K562 (cell line): ENCODE data around the gene PLEKHM2. TPM values are rescaled to one million over a fixed set of nuclear protein-coding genes. Genes with fewer than 3 reads are reported as not detected.

Experiments used
- ATAC-seq: fragments of 200-7000 bp; cut with Tn5 transposase; 3 replicates; pipeline ENCODE4 v1.9.1; 2020; ENCODE audit warnings: moderate library complexity
- BruUV-seq: library from RNA; stranded (reverse); fragments of 400-500 nt; replicated peaks from 2 replicates; lab custom pipeline; 2021; lab: Mats Ljungman, UMichigan
- CTCF ChIA-PET: fragments of 300-600 bp; formaldehyde crosslinking; extraction: SDS; loops from one replicate; lab custom pipeline; 2021; ENCODE audit warnings: low intra/inter-chr PET ratio; lab: Yijun Ruan, JAX
- POLR2A ChIA-PET: fragments of 300-600, 350-650 bp; sonication (Branson Sonifier 250); formaldehyde crosslinking; extraction: SDS; loops from one replicate; lab custom pipeline; 2021; ENCODE audit warnings: antibody characterized with exemption, inconsistent platforms; lab: Yijun Ruan, JAX
- DNase-seq, 4 experiments: peaks; one replicate each; pipeline versions ENCODE4 v3.0.0 to v3.0.0-alpha.2; 2011 to 2018; ENCODE audit warnings: low spot score in 3 of 4, mixed read lengths in 3 of 4; ENCODE audit errors: extremely low read depth in 1 of 4
- FAIRE-seq: peaks from 2 replicates; lab custom pipeline; 2011; peaks lifted over from hg19 to GRCh38; lab: Jason Lieb, UNC
- H2AFZ ChIP-seq: 2 replicates; pipeline ENCODE4 v1.6.0; 2011; ENCODE audit warnings: low read depth, low read length, control low read depth, inconsistent platforms
- H3K27ac ChIP-seq: fragments of 200-600 bp; 3 replicates; pipeline ENCODE4 v1.8.0; 2011; ENCODE audit warnings: low read depth, mild to moderate bottlenecking, control low read depth, inconsistent platforms, low read length, moderate library complexity, mixed read lengths; ENCODE audit errors: extremely low read depth
- H3K27me3 ChIP-seq, 2 experiments: fragments of 300-600 bp in 1 of 2; 2 replicates in 1 of 2; 3 replicates in 1 of 2; pipeline versions ENCODE4 v1.6.0 to v1.8.0; 2011; ENCODE audit warnings: inconsistent platforms in 2 of 2, low read length in 2 of 2, mild to moderate bottlenecking in 1 of 2, mixed read lengths in 1 of 2, moderate library complexity in 1 of 2; ENCODE audit not compliant: control insufficient read depth in 2 of 2, insufficient read depth in 2 of 2
- H3K36me3 ChIP-seq: fragments of 300-600 bp; 3 replicates; pipeline ENCODE4 v1.8.0; 2011; ENCODE audit warnings: mild to moderate bottlenecking, low read length, inconsistent platforms; ENCODE audit not compliant: control insufficient read depth, insufficient read depth
- H3K4me1 ChIP-seq, 2 experiments: fragments of 200-600 bp in 1 of 2; replicated peaks in 1 of 2; 2 replicates in 1 of 2; 3 replicates in 1 of 2; pipeline versions ENCODE4 v1.5.1 to v1.8.0; 2011; ENCODE audit warnings: inconsistent platforms in 2 of 2, low read length in 2 of 2, mild to moderate bottlenecking in 1 of 2, mixed read lengths in 1 of 2, moderate library complexity in 1 of 2; ENCODE audit not compliant: control insufficient read depth in 2 of 2, insufficient read depth in 2 of 2
- H3K4me2 ChIP-seq: 2 replicates; pipeline ENCODE4 v1.6.1; 2011; ENCODE audit warnings: low read length, control low read depth, inconsistent platforms, mixed read lengths; ENCODE audit not compliant: insufficient read depth
- H3K4me3 ChIP-seq: fragments of 200-600 bp; sonication (generic), shearing (Covaris generic); 2 replicates; pipeline ENCODE4 v1.5.1; 2016; ENCODE audit warnings: control low read depth, inconsistent platforms
- H3K79me2 ChIP-seq: fragments of 200-600 bp; 3 replicates; pipeline ENCODE4 v1.8.0; 2011; ENCODE audit warnings: low read length, inconsistent platforms; ENCODE audit not compliant: control insufficient read depth, insufficient read depth
- H3K9ac ChIP-seq, 2 experiments: 2 replicates each; pipeline versions ENCODE4 v1.6.0 to v1.6.1; 2011; ENCODE audit warnings: low read depth in 2 of 2, low read length in 2 of 2, control low read depth in 1 of 2, inconsistent platforms in 1 of 2, mild to moderate bottlenecking in 1 of 2, mixed read lengths in 1 of 2; ENCODE audit not compliant: insufficient read depth in 1 of 2
- H3K9me1 ChIP-seq: one replicate; pipeline ENCODE4 v1.6.0; 2011; ENCODE audit warnings: inconsistent platforms, mild to moderate bottlenecking, low read length, moderate library complexity; ENCODE audit not compliant: control insufficient read depth, insufficient read depth
- H3K9me3 ChIP-seq: replicated peaks from 2 replicates; pipeline ENCODE4 v1.5.1; 2011; ENCODE audit warnings: low read depth, low read length, inconsistent platforms; ENCODE audit not compliant: control insufficient read depth, insufficient read depth
- H4K20me1 ChIP-seq: replicated peaks from 2 replicates; pipeline ENCODE4 v1.6.1; 2011; ENCODE audit warnings: low read length, inconsistent platforms, mixed read lengths; ENCODE audit not compliant: control insufficient read depth, insufficient read depth
- CGGBP1 ChIP-seq: fragments of 250-450 bp; sonication (Bioruptor Pico); IDR thresholded peaks from 2 replicates; pipeline ENCODE4 v1.9.0; 2021; ENCODE audit warnings: mild to moderate bottlenecking
- CHCHD3 ChIP-seq: fragments of 250-450 bp; sonication (Bioruptor Pico); IDR thresholded peaks from 2 replicates; pipeline ENCODE4 v2.1.2; 2022; ENCODE audit warnings: mild to moderate bottlenecking
- ELK1 ChIP-seq: sonication (generic); formaldehyde crosslinking; IDR thresholded peaks from 2 replicates; pipeline ENCODE4 v1.8.1; 2022; ENCODE audit warnings: missing genetic modification reagents
- HDAC1 ChIP-seq, 2 experiments: fragments of 450-650 bp; IDR thresholded peaks; 2 replicates each; pipeline ENCODE4 v1.6.1; 2016 to 2017; ENCODE audit warnings: inconsistent platforms in 1 of 2, mild to moderate bottlenecking in 1 of 2, moderate library complexity in 1 of 2
- KAT2B ChIP-seq: IDR thresholded peaks from one replicate; pipeline ENCODE4 v1.6.1; 2012; ENCODE audit warnings: low read depth, mild to moderate bottlenecking, control low read depth, inconsistent platforms, low read length, moderate library complexity
- OTX1 ChIP-seq: fragments of 450-650 bp; formaldehyde crosslinking; IDR thresholded peaks from 2 replicates; pipeline ENCODE4 v1.4.0; 2022; ENCODE audit warnings: mild to moderate bottlenecking
- POLR2B ChIP-seq: fragments of 450-650 bp; IDR thresholded peaks from 2 replicates; pipeline ENCODE4 v1.6.1; 2018; ENCODE audit warnings: low read depth; ENCODE audit not compliant: partially characterized antibody
- VEZF1 ChIP-seq: fragments of 200-800 bp; sonication (Bioruptor generic); IDR thresholded peaks from 2 replicates; pipeline ENCODE4 v1.6.1; 2017; ENCODE audit warnings: missing genetic modification characterization, missing compliant biosample characterization
- ZC3H8 ChIP-seq: fragments of 450-650 bp; IDR thresholded peaks from 2 replicates; pipeline ENCODE4 v1.6.1; 2017
- ZNF436 ChIP-seq: fragments of 250-450, 450-650 bp; sonication (Bioruptor Pico); formaldehyde crosslinking; IDR thresholded peaks from 2 replicates; pipeline ENCODE4 v1.7.0; 2020; ENCODE audit warnings: mild to moderate bottlenecking
- ZNF75A ChIP-seq: fragments of 450-650 bp; formaldehyde crosslinking; IDR thresholded peaks from 2 replicates; pipeline ENCODE4 v1.4.0; 2020; ENCODE audit warnings: mild to moderate bottlenecking
- ZNF764 ChIP-seq: fragments of 250-450 bp; sonication (Bioruptor Pico); IDR thresholded peaks from 2 replicates; pipeline ENCODE4 v1.4.0; 2020; ENCODE audit warnings: low read depth, mild to moderate bottlenecking, moderate library complexity
- WGBS: fragments of 100-300 bp; shearing (Covaris generic); methylation state at CpG from one replicate; pipeline ENCODE4 v1.1.6; 2016; ENCODE audit warnings: low coverage, mixed read lengths; ENCODE audit not compliant: insufficient coverage; ENCODE audit errors: missing lambda C conversion rate; 5-methylcytosine and 5-hydroxymethylcytosine counted together
- in situ Hi-C: fragments of 300-500 bp; cut with MboI; formaldehyde crosslinking; loops from 4 replicates; pipeline ENCODE4 v1.15.0; 2018; ENCODE audit warnings: inconsistent platforms, mixed read lengths
- intact Hi-C: fragments of 100-400 bp; cut with micrococcal nuclease; formaldehyde crosslinking; loops from 2 replicates; pipeline ENCODE4 v1.14.2; 2022
- polyA plus RNA-seq, 8 experiments: library from polyadenylated mRNA; depleted of rRNA in 4 of 8; stranded (reverse) in 5 of 8; unstranded in 3 of 8; fragments of >200 nt; fragmentation: Nextera tagmentation in 2 of 8; fragmentation: Illumina TruSeq in 1 of 8; extraction: Ambion mirVana in 2 of 8; extraction: Trizol in 1 of 8; gene quantifications; 2 replicates each; pipeline versions ENCODE4 v1.2.1 to v1.2.3, GENCODE V29; 2011 to 2014; ENCODE audit warnings: inconsistent platforms in 1 of 8, missing spikeins in 1 of 8
- total RNA-seq, 7 experiments: library from RNA; depleted of rRNA in 6 of 7; stranded (reverse); fragments of >200 nt in 6 of 7; fragmentation: Illumina TruSeq in 2 of 7; extraction: Trizol in 2 of 7; gene quantifications; 2 replicates each; pipeline versions ENCODE4 v1.2.1 to v1.2.3, GENCODE V29; 2011 to 2021; ENCODE audit warnings: low replicate concordance in 1 of 7

The PLEKHM2 gene
- total and polyA plus RNA-seq, 9 of the 15 experiments (the other 6 are each of a cell fraction or from before 2014, with no cell fraction given) = 0.27 to 63.7 (median 33.2) TPM

- no peak overlapping the region for H3K4me3 ChIP-seq
- BruUV-seq = no TSS peak
- H3K36me3 ChIP-seq = peaks cover 90% of the 10 kb centered on the region
- no peaks in the 10 kb centered on the region for H3K9me3 ChIP-seq
- H4K20me1 ChIP-seq = no peaks in the 10 kb centered on the region
- DNase-seq = no peak
- H3K9ac ChIP-seq = peak overlapping the region in 1 of 2 experiments; percentile 46; a peak in 1 of 4 replicates
- H3K4me1 ChIP-seq = no peaks in the 10 kb centered on the region
- H3K79me2 ChIP-seq = peaks cover 6% of the 10 kb centered on the region; the same call in 1 of the 3 replicates
- FAIRE-seq = no peak
- no peak for ATAC-seq
- H3K4me2 ChIP-seq = no peak overlapping the region
- TF ChIP-seq OTX1 (CRISPR knock-in tag) (no peak), ZNF75A (CRISPR knock-in tag) (no peak), ELK1 (CRISPR knock-in tag) (no peak), CHCHD3 (CRISPR knock-in tag) (no peak), KAT2B (no peak), HDAC1 (IDR thresholded peaks at IDR 0.05) (no peak), ZNF436 (CRISPR knock-in tag) (no peak), POLR2B (no peak), VEZF1 (CRISPR knock-in tag) (no peak), CGGBP1 (CRISPR knock-in tag) (no peak), ZC3H8 (no peak), ZNF764 (CRISPR knock-in tag) (no peak)
- ChIA-PET POLR2A (no interaction called here), CTCF (no interaction called here)
- H3K27ac ChIP-seq = no peak overlapping the region
- no peaks in the 10 kb centered on the region for H3K27me3 ChIP-seq
- 85% methylated on average over 4 of the region's 4 CpGs for WGBS
- H2AFZ ChIP-seq = no peak overlapping the region
- intact Hi-C loops (no loop called here), in situ Hi-C loops (no loop called here)
- H3K9me1 ChIP-seq = no peaks in the 10 kb centered on the region
Observed at GRCh38 chr1:15639931-15640330, 44.2 kb upstream of the PLEKHM2 start.
